ENCODE measurements around the gene HSPA6.
"Not testable (repeated sequence)": the region's sequence is repeated elsewhere in the genome, so short reads cannot be mapped to it uniquely, and the experiment has no call there.

- not testable (repeated sequence) for TF ChIP-seq EZH2 (IDR thresholded peaks at IDR 0.05; ENCODE audit: borderline replicate concordance, low read depth, low read length, severe bottlenecking); CTCF (IDR thresholded peaks at IDR 0.05; ENCODE audit: borderline replicate concordance, extremely low read depth, low read length, poor library complexity, severe bottlenecking)
Observed at GRCh38 chr1:161540570-161540960, 16.2 kb downstream of the HSPA6 start.

Measured in DND-41 (cell line).